Mononuclear cell (primary cell): ENCODE measurements around the gene ACP2. TPM values are rescaled to one million over a fixed set of nuclear protein-coding genes. Genes with fewer than 3 reads are reported as not detected.
"Not testable (repeated sequence)": the region's sequence is repeated elsewhere in the genome, so short reads cannot be mapped to it uniquely, and the experiment has no call there.

ENCODE experiments used
- H3K27me3 ChIP-seq: 2 replicates; pipeline ENCODE4 v1.6.0; 2011; ENCODE audit warnings: low read length, control low read depth; ENCODE audit not compliant: insufficient read depth
- H3K4me1 ChIP-seq: 2 replicates; pipeline ENCODE4 v1.5.1; 2011; ENCODE audit warnings: mild to moderate bottlenecking, low read length, control low read depth; ENCODE audit not compliant: insufficient read depth
- H3K4me3 ChIP-seq: 2 replicates; pipeline ENCODE4 v1.5.1; 2011; ENCODE audit warnings: mild to moderate bottlenecking, low read length, moderate library complexity
- H3K9me3 ChIP-seq: 2 replicates; pipeline ENCODE4 v1.5.1; 2011; ENCODE audit warnings: low read depth, mild to moderate bottlenecking, control low read depth, low read length
- total RNA-seq: library from RNA; depleted of rRNA; stranded (reverse); fragments of >200 nt; gene quantifications from one replicate; pipeline ENCODE4 v1.2.3, GENCODE V29; 2012

ACP2 gene
- total RNA-seq, 1 donor: 9.2 TPM

GRCh38 chr11:47208008-47208552 lies 40.5 kb downstream of the ACP2 start:
- H3K27me3 ChIP-seq, H3K4me3 ChIP-seq, H3K4me1 ChIP-seq, H3K9me3 ChIP-seq: not testable (repeated sequence)

DNA sequence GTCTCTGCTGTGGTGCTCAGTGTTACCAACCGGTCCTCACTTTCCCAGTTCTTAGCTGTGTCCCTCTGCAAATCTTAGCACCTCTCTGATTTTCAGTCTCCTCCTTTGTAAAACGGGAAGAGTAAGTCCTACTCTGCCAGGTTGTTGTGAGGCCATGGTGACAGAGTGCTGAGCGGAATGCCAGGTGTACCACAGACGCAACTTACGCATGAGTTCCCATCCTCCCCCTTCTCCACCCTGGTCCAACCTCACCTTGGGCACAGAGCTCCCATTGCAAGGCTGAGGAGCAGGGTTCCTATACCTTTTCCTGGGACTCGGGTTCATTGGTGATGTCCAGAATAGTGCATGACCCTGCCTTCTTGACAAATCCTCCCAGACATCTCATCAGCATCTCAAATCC lies 41.2 kb downstream of the ACP2 start:
- H3K4me3 ChIP-seq: no peak overlapping the region
- no peaks in the 10 kb centered on the region for H3K9me3 ChIP-seq
- no peaks in the 10 kb centered on the region for H3K4me1 ChIP-seq
- H3K27me3 ChIP-seq: no peaks in the 10 kb centered on the region

DNA sequence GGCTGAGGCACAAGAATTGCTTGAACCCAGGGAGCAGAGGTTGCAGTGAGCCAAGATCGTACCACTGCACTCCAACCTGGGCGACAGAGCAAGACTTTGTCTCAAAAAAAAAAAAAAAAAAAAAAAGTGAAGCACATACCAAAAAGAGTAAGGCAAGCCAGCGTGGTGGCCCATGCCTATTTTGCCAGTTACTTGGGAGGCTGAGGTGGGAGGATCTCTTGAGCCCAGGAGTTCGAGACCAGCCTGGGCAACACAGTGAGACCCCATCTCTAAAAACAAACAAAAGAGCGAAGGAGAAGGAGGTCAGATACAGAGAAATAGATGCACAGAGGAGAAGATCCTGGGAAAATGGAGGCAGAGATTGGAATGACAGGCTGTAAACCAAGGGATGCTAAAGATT lies 42.0 kb downstream of the ACP2 start:
- not testable (repeated sequence) for H3K4me1 ChIP-seq, H3K4me3 ChIP-seq, H3K9me3 ChIP-seq, H3K27me3 ChIP-seq

DNA sequence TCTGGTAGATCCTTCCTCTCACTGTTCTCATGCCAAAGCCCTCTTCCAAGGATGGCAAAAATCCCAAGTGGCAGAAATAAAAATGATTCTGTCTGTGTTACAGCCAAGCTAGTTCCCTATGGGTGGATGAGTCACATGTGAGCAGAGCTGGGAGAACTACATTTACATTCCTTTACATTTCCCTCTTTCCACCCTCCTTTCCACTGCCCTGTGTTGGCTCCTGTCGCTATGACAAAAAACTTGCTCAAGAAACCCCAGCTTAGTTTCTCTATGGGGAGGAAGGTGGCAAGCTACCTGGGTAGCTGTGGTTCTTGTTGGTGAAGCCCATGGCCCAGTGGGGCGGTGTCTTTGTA lies 44.0 kb downstream of the ACP2 start:
- H3K9me3 ChIP-seq: no peaks in the 10 kb centered on the region
- no peak overlapping the region for H3K4me3 ChIP-seq
- no peaks in the 10 kb centered on the region for H3K4me1 ChIP-seq
- no peaks in the 10 kb centered on the region for H3K27me3 ChIP-seq

DNA sequence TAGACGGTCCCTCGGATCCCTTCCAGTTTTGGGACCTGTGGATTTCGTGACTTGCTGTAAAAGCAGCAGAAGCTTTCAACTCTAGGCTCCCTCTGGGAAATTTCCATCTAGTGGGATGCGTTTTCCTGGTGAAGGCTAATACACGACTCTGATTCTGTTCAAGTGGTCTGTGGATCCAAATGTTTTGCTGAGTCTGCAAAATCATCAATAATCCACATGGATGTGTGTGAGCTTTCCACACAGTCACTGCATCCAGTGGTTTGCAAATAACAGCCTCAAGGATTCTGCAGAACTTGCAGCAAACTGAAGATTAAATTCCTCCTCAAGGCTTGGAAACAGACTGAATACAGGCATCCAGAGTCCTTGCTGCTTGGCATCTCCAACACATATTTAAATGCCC lies 46.0 kb downstream of the ACP2 start:
- Histone ChIP-seq H3K9me3 (no peaks in the 10 kb centered on the region), H3K4me1 (no peaks in the 10 kb centered on the region), H3K4me3 (no peak overlapping the region), H3K27me3 (no peaks in the 10 kb centered on the region)

GRCh38 chr11:47201015-47201414 lies 47.6 kb downstream of the ACP2 start:
- H3K9me3 ChIP-seq: no peaks in the 10 kb centered on the region

GRCh38 chr11:47198161-47198560 lies 50.5 kb downstream of the ACP2 start:
- H3K9me3 ChIP-seq, H3K27me3 ChIP-seq, H3K4me3 ChIP-seq, H3K4me1 ChIP-seq: not testable (repeated sequence)

More at GRCh38 chr11:47201015-47201414, 47.6 kb downstream of the ACP2 start:
- H3K4me1 ChIP-seq: no peaks in the 10 kb centered on the region
- no peak overlapping the region for H3K4me3 ChIP-seq
- no peaks in the 10 kb centered on the region for H3K27me3 ChIP-seq

- Histone ChIP-seq H3K4me3 (no peak overlapping the region), H3K9me3 (no peaks in the 10 kb centered on the region), H3K4me1 (peaks cover 5% of the 10 kb centered on the region), H3K27me3 (peaks cover 14% of the 10 kb centered on the region)
Measured at GRCh38 chr11:47192111-47192510, 56.5 kb downstream of the ACP2 start.

- Histone ChIP-seq H3K27me3 (peaks cover 20% of the 10 kb centered on the region), H3K4me1 (peaks cover 13% of the 10 kb centered on the region)
- not testable (repeated sequence) for H3K9me3 ChIP-seq, H3K4me3 ChIP-seq
Measured at GRCh38 chr11:47191137-47191536, 57.5 kb downstream of the ACP2 start.

Other genes starting within 250 kb of the ACP2 start
- 182 TPM for gene ARFGAP2, start 71.9 kb downstream of the ACP2 start, total RNA-seq
- gene PACSIN3, start 62.4 kb downstream of the ACP2 start, total RNA-seq: not detected
- gene DDB2, start 33.8 kb downstream of the ACP2 start, total RNA-seq: 21.8 TPM
- gene NR1H3, start 9.2 kb upstream of the ACP2 start, total RNA-seq: 1.4 TPM
- gene MADD, start 21.3 kb upstream of the ACP2 start, total RNA-seq: 87.8 TPM
- gene MYBPC3, start 103.9 kb upstream of the ACP2 start, total RNA-seq: 0.21 TPM
- gene SPI1, start 129.7 kb upstream of the ACP2 start, total RNA-seq: 202 TPM
- gene SLC39A13, start 159.8 kb upstream of the ACP2 start, total RNA-seq: 13.4 TPM
- gene PSMC3, start 177.6 kb upstream of the ACP2 start, total RNA-seq: 48.7 TPM
- 0.42 TPM for gene RAPSN, start 200.3 kb upstream of the ACP2 start, total RNA-seq